CD4-positive, alpha-beta T cell treated with Interleukin-17A for 4 hours (primary cell): ENCODE results near the gene ING3.

Source experiments
- DNase-seq: peaks from one replicate; pipeline ENCODE4 v3.0.0-alpha.2; 2020; ENCODE audit warnings: mixed read lengths

The ING3 gene

GRCh38 chr7:121005996-121006584 is 55.5 kb downstream of the ING3 start:
- DNase-seq, result no peak

DNA sequence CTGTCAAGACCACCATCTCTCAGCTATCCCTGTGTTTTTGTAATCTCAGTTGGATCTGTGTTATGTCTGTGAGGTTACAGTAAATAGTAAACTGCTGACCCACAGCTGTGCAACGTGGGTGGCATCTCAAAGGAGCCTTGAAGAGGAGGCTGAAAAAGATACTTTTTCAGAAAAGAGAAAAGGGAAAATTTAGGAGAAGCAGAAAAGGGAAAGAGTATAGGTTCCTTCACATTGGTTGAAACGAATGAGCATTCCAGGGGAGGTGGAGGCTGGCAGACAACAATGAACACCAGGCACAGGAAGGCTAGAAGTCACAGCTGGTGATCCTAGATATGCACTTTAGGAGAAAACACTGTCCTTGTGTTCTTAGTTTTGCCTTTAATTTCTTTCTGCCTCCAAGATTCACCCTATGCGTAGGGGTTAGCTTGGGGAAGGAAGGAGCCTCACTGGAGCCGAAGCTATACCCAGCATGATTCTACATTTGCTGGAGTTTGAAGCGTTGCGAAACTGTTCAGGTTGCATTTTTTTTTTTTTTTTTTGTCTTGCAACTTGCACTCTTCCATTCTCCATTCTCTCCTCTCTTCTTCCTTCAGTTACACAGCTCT is 56.2 kb downstream of the ING3 start:
- no peak for DNase-seq

- DNase-seq, result no peak
These were observed 58.2 kb downstream of the ING3 start for GRCh38 chr7:121008816-121009215.

- no peak for DNase-seq
These were observed 60.8 kb downstream of the ING3 start for GRCh38 chr7:121011401-121011800.

GRCh38 chr7:121012170-121012874 is 61.7 kb downstream of the ING3 start:
- DNase-seq, result no peak

DNA sequence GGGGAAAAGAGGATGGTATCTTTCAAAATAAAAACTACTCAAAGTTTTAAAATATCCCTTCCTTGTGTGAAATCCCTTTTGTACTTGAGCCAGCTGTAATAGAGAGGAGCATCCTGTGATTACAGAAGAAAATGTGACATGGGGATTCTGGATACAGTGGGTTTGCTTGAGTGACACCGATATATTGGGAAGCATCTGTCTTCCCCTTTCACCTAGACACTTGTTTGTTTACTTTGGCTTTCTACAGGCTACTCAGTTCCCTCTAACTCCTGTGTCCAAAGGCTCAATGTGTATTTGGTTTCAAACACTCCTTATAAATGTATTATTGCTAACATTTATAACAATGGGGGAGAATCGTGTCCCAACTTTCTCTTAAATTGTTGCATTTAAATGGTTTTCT is 62.3 kb downstream of the ING3 start:
- no peak for DNase-seq

DNA sequence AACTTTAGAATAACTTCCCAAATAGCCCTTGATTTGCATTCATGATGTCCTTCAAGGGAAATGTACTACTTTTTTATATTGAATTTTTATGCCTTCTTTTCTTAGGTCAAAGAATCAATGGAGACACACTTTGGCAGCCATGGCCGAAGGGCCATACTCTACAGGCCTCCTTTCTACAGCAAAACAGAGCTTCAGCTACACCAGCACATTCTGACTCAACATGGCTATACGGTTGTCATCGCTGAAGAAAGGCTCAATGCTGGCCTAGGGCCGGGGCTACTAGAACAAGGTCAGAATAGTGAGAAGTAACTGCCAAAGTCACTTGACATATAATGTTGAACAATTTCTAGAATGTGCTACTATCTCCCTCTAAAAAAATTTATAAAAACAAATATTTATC is 65.0 kb downstream of the ING3 start:
- no peak for DNase-seq

GRCh38 chr7:121016966-121017365 is 66.4 kb downstream of the ING3 start:
- DNase-seq, result no peak

DNA sequence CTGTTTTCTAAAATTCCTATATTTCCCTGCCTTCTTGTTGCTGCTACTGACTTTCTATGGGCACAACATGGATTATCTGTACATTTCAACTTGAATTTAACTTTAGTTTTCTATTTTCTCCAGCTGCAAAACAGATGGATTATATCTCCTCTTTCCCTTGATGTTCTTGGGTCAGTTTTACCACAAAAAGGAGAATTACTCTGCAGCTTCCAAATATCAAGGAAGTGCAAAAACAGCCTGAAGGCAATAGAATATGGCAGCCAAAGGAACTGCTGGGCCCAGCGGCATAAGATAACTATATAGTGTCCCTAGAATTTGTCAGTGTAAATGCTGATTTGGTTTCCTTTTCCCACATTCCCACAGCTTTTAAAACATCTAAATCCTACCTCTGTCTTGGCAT is 67.0 kb downstream of the ING3 start:
- no peak for DNase-seq

DNA sequence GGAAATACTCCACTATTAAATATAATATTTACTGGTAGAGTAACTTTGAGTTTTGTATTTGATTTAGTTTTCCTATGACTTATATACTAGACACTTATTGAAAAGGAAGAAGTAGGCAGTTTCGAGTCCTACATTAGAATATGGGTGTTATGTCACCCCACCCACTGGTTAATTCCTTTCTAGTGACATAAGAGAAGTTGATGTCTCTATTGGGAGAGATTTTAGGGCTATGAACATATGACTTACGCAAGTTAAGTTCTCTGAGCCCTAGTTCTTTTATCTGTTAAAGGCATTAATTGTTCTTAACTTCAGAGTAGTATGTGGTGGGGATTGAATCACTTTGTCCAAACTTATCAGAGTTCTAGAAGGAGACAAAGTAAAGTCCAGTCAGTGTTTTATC is 68.4 kb downstream of the ING3 start:
- DNase-seq, result no peak

- DNase-seq, result no peak
These were observed 69.8 kb downstream of the ING3 start for GRCh38 chr7:121020249-121020988.

- no peak for DNase-seq
These were observed 70.7 kb downstream of the ING3 start for GRCh38 chr7:121020989-121021969.

DNA sequence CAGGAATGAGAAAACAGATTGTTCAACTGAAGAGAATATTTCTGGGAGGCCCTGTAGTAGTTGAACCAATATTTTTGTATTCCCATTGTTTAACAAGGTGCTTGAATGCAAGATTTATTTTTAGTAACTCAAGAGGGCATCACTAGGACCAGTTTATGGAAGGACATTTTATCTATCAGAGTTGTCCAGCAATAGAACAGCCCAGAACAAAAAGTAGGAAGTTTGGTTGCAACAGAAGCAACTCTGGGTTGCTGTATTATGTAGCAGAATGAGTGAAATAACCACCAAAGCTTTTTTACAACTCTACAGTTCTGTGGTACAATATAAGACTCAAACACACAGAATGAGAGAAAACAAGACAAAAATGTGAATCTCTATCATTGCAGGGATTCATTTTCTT is 72.6 kb downstream of the ING3 start:
- DNase-seq, result no peak

DNA sequence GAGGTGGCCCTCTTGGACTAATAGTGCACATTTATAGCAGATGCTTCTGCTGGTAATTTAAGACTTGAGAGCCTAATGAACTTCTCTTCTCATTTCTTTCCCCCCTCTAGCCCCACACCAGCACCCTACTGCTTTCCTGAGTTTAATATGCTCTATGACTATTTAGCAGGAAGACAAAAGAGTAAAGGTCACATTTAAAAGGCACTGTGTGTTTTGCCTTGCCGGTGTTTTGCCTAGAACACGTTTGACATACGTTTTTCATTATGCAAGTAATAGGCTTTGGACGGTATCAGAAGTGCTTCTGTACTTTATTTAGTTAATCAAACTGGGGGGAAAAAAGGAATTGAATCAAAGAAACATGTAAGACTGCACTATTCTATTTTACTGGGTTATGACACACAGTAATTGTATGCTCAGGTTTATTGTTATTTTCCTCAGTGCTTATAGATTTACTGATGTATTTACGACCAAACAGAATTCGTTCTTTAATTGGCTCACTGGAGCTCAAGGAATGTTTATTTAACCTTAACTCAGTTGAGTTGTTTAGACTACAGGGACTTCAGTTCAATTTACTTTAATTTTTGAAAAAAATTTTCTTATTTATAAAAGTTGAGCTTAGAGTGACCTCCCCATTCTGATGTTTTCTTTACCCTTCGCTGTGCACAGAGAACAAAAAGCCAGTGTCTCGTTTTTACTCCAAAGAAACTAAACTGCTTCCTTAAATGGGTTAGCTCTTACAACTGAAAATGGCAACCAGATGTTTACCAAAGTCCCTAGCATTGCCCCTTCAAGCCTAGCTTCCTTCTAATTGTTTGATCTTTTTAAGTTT is 73.3 kb downstream of the ING3 start:
- no peak for DNase-seq

DNA sequence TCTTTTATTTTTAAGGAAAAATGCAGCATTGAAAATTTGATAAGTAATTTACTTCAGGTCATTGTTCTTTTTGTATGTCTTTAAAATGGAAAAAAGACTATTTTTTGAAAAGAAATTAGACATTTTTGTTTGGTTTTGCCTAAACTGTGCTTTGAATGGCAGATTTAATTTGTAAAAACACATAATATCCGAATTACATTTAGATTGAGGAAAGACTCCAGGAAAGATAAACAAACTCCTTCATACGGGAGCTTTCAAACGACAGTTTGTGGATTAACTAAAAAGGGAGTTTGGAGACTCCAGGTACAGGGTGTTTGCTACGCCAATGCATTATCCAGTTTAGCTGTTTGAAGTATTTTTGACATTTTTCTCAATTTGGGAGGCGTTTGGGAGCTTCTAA is 74.0 kb downstream of the ING3 start:
- DNase-seq, result no peak

DNA sequence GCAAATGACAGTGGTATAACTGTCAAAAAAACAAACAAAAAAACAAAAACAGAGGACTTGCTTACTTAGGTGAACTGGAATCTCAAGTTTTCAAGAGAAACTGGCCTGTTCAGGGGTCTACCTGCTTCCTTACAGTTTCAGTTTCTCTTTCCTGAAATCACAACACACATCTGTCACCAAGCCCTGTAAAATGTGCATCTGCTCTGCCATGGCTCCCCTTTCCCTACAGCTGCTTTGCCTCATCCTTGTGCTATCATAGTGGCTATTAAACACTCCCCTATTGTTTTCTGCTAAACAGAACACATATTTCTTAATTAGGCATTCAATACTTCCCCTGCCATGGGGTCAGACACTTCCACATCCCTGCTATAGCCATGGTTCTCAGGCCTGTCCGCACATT is 75.6 kb downstream of the ING3 start:
- DNase-seq, result no peak

DNA sequence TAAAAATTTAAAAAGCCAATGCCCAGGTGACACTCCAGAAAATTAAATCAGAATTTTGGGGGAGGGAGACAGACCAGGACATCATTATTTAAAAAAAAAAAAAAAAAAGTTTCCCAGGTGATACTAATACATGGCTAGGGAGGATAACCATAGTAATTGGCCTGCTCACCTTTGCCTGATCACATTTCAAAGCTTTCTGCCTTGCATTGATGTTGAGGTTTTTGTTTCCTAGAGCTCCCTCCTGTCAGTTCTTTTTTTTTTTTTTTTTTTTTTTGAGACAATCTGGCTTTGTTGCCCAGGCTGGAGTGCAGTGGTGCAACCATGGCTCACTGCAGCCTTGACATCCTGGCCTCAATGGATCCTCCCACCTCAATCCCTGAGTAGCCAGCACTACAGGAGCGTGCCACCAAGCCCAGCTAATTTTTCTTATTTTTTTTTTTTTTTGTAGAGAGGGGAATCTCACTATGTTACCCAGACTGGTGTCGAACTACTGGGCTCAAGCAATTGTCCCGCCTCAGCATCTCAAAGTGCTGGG is 76.1 kb downstream of the ING3 start:
- DNase-seq, result no peak
